GM21576 (cell line): Measurements from ENCODE around the gene DLGAP5.

ENCODE experiments used
- ATAC-seq: cut with Tn5 transposase; IDR thresholded peaks from one replicate; pipeline ENCODE4 v1.9.1; 2021; ENCODE audit warnings: mild to moderate bottlenecking, moderate library complexity; ENCODE audit not compliant: unreplicated experiment

DLGAP5 gene

GRCh38 chr14:55188686-55189295, 2.6 kb downstream of the DLGAP5 start:
- no peak for ATAC-seq

GRCh38 chr14:55180434-55180833, 11.0 kb downstream of the DLGAP5 start:
- peak; percentile 80 for ATAC-seq

DNA sequence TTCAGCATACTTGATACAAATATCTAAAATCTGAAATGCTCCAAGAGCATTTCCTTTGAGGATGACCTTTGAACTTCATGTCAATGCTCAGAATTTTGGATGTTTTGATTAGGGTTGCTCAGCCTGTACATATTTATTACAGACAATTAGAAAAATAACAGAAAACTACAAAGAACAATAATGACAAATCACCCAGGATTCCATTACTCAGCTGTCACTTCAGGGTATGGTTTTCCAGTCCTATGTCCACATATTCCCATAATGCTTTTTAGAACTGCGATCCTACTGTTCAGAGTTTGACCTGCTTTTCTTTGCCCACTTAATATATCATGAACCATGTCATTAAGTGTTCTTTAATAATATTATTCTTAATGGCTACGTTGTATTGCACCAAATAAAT, 11.4 kb downstream of the DLGAP5 start:
- no peak for ATAC-seq

- no peak for ATAC-seq
Observed at GRCh38 chr14:55170526-55170925, 20.9 kb downstream of the DLGAP5 start.

DNA sequence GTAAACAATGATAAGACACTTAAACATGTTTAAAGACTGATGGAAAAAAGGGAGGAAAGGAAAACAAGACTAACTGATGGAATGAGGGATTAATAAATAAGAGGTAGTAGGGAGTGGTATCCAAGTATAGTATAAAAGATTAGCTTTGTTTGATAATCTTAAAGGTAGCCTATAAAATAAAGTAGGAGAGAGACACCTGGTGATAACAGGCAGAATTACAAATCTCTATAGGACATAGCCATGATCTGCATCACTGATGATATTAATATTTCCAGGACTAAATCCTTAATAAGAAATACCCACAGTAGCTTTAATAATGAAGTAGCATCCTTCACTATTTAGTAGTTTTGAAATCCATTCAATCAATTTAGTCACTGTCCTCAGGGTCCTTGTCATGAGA, 30.4 kb downstream of the DLGAP5 start:
- ATAC-seq: no peak

- ATAC-seq: no peak
Observed at GRCh38 chr14:55158412-55158811, 33.0 kb downstream of the DLGAP5 start.

GRCh38 chr14:55157080-55157479, 34.3 kb downstream of the DLGAP5 start:
- no peak for ATAC-seq

DNA sequence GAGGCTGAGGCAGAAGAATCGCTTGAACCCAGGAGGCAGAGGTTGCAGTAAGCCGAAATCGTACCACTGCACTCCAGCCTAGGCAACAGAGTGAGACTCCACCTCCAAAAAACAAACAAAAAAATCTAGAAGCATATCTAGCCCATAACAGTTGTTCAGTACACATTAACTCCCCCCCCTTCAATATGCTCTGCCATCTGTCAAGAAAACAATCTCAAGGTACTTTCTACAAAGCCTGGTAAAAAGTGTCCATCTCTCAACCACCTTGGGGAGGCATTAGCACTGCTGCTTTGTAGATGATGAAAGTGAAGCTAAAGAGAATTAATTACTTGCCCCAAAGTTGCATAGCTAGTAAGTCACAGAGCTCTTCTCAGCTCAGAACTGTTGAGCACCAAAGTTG, 37.4 kb downstream of the DLGAP5 start:
- ATAC-seq: no peak

DNA sequence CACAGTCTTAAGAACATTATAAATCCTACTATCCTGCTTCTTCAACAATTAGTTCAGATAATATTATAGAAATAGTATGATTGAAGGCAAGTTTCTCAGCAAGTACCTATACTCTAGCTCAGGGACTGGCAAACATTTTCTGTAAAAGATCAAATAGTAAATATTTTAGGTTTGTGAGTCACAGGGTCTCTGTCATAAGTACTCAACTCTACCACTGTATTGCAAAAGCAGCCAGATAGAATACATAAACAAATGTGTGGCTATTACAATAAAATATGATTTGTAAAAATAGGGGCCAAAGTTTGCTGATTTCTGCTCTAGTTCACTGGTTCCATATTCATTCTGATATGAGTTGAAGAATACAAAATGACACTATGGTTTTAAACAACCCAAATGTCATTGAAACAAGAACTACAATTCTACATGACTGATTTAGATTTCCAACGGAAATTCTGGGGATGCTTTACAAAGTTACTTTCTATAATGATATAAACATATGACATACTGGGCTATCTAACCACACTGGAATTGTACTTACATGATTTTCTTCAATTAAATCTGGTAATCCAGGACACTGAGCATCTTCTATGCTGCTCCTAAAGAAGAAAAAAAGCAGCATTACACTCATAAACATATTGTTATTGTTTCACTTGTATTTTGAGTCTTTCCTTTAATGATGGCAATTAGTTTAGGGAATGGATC, 39.2 kb downstream of the DLGAP5 start:
- no peak for ATAC-seq

- ATAC-seq: no peak
Observed at GRCh38 chr14:55151601-55152000, 39.8 kb downstream of the DLGAP5 start.

DNA sequence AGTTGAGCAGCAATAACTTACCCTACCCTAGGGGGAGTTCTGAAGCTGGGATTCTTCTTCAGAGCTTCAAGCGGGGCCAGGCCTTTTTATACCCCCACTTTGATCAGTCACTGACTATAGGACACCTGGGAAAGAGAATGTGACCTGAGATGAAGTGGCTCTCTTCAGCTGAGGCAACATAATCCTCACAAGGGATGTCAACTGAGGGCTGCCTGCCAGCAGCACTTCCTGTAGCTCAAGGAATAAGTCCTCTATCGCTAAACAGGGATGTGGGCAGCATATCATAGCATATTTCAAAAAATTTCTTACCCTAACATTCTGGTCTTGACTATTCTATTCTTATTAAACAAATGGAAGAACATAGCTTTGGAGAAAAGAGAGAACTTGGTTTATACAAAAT, 45.0 kb downstream of the DLGAP5 start:
- ATAC-seq: no peak

GRCh38 chr14:55142466-55142865, 48.9 kb downstream of the DLGAP5 start:
- ATAC-seq: no peak

GRCh38 chr14:55141825-55142224, 49.6 kb downstream of the DLGAP5 start:
- no peak for ATAC-seq

- no peak for ATAC-seq
Observed at GRCh38 chr14:55139696-55140509, 51.5 kb downstream of the DLGAP5 start.

- ATAC-seq: no peak
Observed at GRCh38 chr14:55139141-55139540, 52.2 kb downstream of the DLGAP5 start.

GRCh38 chr14:55138091-55138490, 53.3 kb downstream of the DLGAP5 start:
- no peak for ATAC-seq

GRCh38 chr14:55136885-55137786, 54.2 kb downstream of the DLGAP5 start:
- ATAC-seq: no peak

DNA sequence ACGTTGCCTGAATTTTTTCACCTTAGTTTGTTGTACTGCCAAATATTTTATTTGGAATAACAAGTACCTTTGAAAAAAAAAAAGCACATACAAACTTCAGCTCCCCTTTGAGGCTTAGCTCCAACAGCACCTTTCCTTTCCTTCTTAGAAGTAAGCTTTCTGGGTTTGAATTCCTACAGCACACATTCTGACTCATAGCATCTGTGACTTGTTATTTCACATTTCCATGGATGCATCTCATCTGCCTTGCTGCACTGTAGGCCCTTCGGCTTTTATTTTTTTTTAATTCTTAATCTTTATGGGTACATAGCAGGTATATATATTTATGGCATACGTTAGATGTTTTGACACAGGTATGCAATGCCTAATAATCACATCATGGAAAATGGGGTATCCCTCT, 55.1 kb downstream of the DLGAP5 start:
- ATAC-seq: no peak

DNA sequence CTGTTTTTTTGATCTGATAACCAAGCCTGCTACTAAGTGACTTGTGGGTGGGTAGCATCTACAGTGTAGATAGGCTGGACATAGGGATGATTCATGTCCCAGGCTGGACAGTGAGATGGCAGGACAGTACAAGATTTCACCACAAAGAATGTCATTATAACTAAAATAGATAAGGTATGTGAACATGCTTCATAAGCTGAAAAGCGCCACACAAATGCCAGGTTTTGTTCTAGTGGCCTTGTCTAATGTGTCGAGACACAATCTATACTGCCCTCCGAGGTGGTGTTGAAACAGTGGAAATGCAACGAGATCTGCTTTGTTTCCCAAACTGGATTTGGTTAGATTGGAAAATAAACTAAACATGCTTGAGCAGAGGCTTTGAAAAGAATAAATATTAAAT, 58.0 kb downstream of the DLGAP5 start:
- no peak for ATAC-seq

- ATAC-seq: no peak
Observed at GRCh38 chr14:55131370-55132137, 59.8 kb downstream of the DLGAP5 start.
